GM19395 (cell line): ENCODE measurements around the gene SYPL1.

Experiments
- ATAC-seq: cut with Tn5 transposase; IDR thresholded peaks from one replicate; pipeline ENCODE4 v1.9.1; 2021; ENCODE audit warnings: mild to moderate bottlenecking, moderate library complexity; ENCODE audit not compliant: unreplicated experiment

SYPL1 gene

DNA sequence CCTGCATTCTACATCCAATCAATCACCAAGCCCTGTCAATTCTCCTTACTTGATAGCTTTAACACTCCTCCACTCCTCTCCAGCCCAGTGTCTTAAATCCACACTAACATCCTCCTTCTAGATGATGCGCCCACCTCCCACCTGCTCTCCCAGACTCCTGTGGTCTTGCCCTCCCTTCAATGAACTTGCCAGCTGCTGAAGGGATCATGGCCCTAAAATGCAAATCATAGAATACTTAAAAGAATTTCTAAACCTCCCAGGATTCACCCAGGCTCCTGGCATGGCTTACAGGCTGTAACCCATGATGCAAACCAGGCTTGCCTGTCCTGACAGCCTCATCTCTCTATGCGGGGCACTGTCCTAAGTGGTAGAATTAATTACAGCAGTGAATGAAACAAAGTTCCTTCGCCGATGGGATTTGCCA is 43.6 kb downstream of the SYPL1 start:
- ATAC-seq = no peak

DNA sequence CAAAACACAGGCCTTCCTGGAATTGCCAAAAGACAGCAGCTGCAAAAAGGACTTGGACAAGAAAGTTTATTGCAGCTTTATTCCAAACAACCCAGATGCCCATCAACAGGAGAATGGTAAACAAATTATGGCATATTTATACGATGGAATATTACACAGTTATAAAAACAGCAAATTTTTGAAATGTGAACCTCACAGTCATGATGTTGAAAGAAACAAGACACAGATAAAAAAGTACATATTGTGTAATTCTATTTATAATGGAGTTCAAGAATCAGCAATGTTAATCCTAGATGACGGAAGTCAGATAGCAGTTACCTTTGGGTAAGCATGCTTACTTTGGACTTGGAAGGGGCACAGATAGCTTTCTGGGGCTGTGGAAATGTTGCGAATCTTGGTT is 44.4 kb downstream of the SYPL1 start:
- ATAC-seq = no peak

DNA sequence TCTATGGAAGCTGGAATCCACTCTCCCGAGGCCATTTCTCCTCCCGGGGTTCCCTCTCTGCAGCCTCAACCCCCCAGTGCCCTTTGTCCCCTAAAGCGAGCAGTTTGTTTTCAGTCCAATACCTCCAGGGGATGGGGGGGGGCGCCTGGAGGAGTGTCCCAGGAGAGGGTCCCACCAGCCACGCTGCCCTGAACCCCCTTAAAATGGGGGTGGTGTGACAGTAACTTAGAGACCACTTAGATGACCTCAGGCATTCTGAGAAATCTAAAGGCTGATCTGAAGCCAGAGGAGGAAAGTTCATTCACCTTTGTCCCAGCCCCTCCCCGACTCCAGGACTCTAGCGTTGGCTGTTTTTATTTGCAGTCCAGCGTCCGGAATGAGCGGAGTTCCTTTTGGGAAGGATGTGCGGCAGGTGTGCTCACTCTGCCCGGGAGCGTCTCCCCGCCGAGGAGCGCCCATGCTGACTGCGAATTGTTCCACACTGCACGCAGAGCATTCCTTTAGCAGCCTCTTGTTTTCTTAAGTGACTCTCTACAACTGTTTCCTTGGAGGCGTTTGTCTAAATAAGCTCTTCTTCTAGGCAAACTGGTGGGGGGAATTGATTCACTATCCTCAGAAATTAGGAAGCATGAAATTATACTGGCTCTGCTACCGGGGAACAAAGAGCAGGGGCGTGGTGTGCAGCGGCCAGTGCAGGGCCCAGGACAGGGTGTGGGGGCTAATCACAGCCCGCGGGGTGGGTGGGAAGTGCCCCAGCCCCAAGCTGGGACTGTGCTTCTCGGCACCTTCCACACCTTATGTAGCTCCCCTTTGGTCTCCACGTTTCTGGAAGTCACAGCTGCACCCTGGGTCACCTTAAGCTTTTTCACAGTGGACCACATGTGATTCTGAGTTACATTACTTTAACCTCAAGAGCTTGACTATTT is 46.3 kb downstream of the SYPL1 start:
- ATAC-seq = no peak

DNA sequence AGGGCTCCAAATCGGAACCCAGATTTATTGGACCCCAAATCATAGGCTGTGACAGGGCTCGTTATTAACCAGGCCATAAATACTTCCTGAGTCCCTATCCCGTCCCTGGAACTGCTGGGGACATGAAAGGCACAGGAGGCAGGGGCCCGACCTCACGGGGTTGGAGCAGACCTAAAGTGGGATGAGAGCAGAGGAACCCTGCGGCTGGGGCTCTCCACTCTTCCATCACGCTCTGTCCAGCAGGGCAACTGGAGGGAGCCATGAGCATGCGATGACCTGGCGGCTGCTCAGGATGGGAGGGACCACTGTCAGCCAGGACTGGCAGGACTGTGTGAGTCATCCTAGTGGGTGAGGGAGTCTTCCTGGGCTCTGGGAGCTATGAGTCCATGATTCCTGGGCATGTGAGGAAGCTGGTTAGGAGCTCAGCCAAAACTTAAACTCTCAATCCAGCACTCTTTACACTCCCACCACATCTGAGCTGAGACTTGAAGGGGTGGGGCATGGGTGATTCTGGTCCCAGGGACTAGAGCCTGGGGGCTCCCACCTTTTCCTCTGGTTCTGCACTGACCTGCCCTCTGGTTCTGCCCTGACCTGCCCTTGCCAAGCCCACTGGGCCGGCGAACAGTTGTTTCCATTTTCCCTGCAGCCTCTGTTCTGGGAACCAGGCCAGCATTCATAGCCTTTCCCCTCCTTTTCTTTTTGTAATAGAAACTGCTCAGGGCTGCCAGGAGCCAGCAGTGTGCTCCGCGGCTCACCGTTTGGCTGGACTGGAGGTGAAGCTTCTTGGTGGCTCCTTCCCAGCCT is 47.1 kb downstream of the SYPL1 start:
- ATAC-seq = no peak

DNA sequence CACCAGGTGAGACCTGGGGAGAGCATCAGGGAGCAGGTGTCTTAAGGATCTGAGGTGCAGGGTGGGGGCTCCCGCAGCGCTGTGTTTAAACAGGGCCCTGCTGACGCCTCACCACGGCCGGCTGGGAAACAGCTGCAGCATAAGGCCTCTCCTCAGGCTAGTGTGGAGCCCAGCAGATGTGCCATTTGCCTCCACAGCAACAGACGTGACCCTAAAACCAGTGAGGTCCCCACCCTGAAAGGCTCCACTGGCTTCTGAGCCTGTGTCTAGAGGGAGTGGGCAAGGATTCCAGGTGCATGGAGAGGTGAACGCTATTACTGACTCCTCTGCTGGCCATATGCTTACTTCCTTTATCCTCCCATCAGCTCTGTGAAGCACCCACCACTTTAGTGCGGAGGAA is 47.8 kb downstream of the SYPL1 start:
- no peak for ATAC-seq

DNA sequence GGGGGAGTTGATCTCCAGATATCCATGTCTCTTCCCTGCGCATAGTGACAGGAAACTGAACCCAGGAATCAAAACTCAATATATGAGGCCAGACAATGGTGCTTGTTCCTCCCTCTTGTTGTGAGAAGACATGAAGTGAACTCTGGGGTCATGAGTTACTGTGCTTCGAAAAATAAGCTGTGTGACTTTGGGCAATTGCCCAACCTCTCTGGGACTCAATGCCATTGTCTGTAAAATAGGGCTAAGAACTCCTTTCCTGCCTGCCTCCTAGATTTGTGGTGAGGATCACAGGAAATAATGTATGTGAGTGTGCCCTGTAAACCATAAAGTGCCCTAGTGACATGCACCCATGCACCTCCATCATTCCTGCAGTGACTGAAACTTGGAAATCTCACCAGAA is 48.4 kb downstream of the SYPL1 start:
- no peak for ATAC-seq

DNA sequence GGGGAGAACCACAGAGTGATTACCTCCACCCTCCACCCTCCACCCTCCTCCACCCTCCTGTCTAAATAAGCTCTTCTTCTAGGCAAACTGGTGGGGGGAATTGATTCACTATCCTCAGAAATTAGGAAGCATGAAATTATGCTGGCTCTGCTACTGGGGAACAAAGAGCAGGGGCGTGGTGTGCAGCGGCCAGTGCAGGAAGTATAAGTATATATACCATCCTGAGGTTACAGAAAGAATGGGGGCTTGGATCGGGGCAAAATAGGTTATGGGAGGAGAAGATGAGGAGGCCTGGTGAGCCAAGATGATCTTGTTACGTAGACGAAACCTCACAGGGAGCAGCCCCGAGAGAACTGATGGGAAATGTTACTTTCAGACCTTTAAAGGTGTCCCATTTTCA is 49.1 kb downstream of the SYPL1 start:
- ATAC-seq = no peak

DNA sequence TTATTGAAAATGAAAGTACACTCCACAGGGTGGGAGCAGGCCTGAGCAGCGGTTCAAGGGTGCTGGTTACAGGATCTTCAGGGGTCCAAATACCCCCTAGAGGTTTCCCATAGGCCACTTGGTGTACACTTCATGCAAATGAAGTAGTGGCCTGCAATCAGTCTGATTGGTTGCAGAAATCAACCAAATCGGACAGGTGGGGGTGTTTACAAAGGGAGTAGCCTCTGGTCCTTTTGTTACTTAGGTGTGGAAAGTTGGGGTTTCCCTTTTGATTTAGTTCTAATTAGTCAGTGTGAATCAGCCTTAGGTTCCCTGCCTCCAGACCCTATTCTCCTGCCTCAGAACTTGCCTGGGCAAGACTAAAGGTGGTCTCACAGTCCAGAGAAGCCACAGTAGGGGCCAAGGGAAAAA is 49.6 kb downstream of the SYPL1 start:
- no peak for ATAC-seq

DNA sequence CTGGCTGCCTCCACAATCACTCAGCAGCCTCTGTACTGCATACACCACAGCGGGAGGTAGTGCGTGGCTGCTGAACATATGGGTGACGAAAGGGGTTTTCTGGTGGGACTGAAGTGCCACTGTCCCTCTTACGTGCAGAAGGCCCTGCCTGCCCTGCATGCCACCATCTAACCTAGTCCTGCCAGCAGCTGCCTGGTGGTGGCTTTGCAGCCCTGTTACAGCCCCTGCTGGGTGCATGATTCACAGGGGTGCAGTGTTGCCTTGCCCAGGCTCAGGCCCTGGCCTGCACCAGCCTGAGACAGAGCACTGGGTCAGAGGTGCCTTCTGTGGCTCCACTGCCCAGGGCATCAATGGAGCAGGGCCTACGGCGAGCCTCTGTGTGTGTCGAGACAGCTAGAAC is 50.1 kb downstream of the SYPL1 start:
- ATAC-seq = no peak

DNA sequence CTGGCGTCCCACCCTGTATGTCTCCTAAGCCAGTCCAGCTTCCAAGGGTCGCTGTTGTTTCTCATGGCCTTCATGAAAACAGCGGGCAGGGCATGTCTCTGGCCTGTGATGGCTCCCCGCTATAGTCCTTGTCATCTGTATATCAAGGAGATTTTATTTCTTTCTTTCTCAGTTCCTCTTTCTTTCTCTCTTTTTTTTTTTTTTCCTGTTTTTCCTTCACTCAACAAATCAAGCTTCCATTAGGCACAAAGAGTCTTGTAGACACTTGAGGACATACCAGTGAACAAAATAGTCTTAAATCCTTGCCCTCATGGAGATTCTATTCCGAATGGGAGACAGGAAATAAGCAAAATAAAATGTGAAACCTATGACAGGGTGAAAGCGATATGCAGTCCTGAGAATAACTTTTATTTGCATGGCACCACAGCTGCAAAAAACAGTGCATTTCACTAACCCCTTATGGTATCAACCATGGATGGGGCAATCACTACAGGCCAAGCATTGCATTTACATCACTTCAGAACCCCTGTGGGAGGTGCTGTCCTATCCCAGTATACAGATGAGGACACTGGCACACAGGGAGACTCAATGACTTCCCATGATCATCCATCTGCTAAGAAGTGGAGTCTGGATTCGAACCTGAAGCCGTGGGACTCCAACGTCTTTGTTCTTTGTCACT is 50.7 kb downstream of the SYPL1 start:
- peak; percentile 40 for ATAC-seq

DNA sequence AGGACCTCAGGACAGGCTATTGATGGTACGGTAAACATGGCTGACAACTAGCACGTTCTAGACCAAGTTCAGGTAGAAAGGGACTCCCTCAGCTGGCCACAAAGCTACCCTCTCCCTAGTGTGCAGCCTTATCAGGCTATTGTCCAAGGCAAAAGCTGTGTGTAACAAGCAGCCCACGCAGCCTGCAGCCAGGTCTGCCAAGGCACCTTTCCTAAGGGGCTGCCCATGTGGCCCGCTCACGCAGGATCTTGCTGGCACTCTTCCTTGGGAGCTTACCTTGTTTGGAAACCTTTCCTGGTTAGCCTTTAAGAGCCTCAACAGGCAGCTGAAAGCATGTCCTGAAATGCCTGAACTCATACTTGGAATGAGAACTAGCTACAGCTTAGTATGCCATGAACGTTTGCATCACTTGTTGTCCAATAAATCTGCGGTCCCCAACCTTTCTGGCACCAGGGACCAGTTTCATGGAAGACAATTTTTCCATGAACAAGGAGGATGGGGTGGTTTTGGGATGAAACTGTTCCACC is 51.7 kb downstream of the SYPL1 start:
- no peak for ATAC-seq

DNA sequence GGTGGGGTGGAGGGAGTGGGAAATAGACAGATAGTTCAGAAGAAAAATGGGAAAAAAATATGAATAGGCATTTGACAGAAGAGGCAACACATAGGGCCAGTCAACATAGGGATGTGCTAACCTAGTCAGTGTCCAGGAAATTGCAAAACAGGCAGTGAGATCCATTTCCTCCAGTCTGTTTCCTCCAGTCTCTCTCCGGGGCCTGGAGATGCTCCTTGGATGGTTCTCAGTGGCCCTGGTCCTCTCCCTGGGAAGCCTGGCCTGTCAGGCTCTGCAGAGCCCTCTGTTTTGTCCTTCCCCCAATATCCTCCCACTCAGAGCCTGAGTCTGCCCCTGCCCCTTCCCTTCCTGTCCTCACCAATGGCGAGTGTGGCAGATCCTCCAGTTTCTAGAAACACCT is 52.6 kb downstream of the SYPL1 start:
- ATAC-seq = no peak

DNA sequence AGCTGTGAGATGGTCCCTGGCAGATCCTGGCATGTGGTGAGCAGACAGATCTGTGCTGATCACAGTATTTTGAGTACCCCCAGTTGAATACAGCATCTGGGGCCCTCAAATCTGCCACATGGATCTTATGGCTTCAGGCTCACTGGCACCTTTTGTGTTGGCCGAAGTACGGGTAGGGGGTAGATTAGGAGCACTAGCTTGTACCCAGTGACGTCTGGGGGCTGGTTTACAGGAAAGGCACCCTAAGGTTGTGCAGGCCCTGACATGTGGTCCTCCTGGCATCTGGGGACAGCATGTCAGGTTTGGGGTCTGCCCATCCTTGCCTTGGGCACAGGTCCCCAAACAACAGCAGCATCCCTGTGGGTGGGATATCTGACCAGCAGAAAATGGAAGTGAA is 53.2 kb downstream of the SYPL1 start:
- no peak for ATAC-seq

DNA sequence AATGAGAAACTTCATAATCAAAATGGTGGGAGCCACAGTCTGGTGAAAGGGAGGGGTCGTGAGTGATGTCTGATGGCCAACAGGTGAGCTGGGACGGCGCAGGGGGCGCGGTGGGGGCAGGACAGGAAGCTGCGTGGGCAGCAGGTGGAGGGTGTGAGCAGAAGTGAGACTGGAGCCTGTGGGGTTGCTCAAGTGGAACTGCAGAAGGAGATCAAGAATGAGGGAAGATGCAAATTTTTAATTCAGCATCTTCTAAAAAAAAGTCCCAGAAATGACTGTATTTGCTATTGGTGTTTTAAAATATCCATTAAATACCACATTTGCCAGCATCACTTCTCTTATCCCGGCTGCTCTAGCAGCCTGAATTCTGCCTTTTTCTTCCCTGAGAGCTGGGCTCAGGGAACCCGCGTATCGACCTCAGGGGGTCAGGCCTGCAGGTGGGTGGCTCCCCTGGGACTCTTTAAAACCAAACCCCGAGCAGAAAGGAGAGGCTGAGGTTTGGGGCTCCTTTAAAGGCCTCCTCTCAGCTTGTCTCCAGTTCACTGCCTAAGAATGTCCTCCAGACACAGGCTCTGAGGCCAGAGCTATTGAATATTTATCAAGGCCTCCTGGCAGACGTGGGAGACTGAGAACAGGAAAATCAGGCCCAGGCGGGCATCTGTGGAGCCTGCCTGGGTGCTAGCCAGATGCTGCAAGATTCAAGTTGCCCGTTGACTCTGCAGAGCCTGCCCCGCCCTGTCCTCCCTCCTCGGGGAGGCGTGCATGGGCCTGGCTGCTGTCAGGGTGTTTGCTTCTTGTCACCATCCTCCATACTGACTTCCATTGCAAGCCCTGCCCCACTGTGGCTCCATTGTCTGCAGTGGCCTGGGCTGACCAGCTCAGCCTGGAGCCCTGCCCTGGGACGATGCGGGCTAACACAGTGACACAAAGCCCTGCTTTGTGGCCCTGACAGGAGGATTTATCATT is 53.9 kb downstream of the SYPL1 start:
- ATAC-seq = peak; percentile 68

DNA sequence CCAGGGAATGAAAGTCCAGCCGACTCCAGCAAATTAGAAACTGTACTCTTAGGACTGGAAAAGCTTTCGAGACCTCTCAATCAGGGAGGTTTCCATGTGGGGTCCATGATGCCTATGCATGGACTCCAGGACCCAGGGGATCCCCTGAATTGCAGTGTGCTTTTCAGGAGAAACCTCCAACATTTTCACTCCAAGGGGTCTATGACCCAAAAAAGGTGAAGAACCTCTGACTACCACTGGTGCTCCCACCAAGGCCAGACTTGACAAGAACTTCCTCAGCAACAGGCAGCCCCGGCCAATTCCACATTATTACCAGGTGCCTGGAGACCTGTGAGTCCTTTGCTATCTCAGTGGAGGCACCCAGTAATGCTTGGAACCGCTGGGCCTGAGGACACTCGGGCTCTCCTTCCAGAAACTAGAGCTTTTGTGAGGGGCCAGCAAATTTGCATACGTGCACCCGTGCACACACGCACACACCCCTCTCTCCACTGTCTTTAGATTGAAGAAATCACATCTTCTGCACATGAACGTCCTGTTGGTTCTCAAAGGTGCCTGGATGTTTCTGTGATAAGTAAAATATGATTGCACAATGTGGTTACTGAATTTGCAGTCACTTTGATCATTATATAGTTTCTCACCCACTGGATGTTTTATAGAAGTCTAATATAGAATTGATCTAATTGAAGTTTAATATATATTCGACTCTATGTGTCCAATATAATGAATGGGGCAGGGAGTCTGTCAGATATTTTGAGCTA is 54.7 kb downstream of the SYPL1 start:
- no peak for ATAC-seq

DNA sequence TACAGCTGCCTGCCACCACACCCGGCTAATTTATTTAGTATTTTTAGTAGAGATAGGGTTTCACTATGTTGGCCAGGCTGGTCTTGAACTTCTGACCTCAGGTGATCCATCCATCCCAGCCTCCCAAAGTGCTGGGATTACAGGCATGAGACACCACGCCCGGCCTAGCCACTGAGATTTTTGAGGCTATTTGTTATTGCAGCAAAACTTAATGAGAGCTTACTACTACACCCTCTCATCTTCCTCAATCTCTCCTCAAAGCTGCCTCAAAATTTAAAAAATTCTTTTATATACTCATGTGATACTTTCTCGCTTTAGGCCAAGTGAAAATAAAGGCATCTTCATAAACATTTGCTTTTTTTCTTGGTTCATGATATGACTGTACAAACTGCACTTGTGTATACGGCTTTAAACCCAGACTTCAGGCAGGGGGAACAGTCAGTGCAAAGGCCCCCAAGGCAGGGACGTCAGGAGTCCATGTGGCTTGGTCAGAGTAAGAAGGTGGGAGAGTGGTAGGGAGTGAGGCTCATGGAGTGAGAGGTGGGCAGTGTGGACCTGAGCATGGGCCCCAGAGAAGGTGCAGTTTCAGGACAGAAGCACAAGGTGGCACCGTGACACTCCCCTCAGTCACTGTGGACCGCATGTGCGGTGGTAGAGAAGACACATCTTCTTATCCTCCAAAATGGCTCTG is 55.5 kb downstream of the SYPL1 start:
- peak; percentile 47 for ATAC-seq

DNA sequence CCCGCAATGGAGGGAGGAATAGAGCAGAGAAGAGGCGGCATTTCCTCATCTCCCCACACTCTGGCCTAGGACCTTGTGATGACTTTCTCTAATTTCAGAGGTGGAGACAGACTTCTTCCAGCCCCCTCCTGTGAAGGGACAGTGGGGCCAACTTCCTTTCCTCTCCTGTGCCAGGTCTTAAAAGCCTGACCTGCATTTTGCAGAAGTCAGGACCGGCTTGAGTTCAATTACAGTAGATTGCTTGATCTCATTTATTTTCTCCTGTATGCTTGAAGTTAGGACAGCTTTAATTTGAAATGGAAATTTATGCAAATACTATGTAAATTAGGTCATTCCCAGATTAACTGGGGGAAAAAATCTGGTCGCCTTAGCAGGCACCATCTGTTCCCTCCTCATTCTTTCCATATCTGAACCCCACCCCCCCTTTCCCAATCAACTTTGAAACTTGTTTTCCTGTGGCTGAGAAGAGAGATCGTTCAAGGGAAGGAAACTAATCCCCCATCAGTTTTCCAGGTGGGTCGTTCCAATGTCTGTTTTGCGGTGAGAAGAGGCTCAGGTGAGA is 57.1 kb downstream of the SYPL1 start:
- no peak for ATAC-seq

DNA sequence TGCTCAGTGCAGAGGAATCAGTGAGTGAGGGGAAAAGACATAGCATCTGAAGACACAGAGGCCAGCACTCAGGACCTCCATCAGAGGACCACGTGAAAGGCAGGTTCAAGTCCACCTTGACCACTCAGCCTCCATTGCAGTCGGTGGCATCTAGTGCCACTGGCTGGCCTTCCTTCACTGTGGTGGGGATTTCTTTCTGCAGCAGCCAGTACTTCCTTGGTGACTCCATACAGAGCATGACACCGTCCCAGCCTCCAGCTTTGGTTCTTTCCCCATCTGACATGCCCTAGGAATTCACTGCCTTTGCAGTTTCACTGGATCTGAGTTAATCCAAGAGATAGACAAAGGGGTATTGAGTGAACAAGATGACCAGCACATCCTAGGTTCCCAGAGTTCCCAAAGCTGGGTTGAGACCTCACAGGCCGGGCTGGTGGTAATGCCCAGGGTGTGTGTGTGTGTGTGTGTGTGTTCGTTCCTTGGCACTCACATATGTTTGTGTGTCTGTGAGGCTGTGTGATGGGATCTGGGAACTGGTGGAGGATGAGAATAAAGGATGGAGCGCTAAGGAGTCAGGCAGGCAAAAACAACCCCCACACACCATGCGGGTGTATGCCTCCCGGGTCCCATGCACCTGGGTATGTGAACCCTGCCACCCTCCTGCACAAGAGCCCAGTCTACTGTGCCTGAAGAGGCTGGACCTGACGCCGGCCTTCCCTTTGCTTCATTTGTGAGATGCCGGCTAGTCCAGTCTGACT is 57.8 kb downstream of the SYPL1 start:
- ATAC-seq = no peak
